Measurements from ENCODE around the gene ASXL2.
"Not testable (repeated sequence)": the region's sequence is repeated elsewhere in the genome, so short reads cannot be mapped to it uniquely, and the experiment has no call there.

The ASXL2 gene

GRCh38 chr2:25838152-25838756 is 40.0 kb downstream of the ASXL2 start:
- no peak for DNase-seq (ENCODE audit: low read depth in 2 of 3, low spot score in 2 of 3)

- DNase-seq (ENCODE audit: low read depth in 2 of 3, low spot score in 2 of 3), result no peak
Observed at GRCh38 chr2:25835906-25836305, 42.4 kb downstream of the ASXL2 start.

- DNase-seq (ENCODE audit: low read depth in 2 of 3, low spot score in 2 of 3), result no peak
Observed at GRCh38 chr2:25833566-25833965, 44.7 kb downstream of the ASXL2 start.

GRCh38 chr2:25832897-25833296 is 45.4 kb downstream of the ASXL2 start:
- DNase-seq (ENCODE audit: low read depth in 2 of 3, low spot score in 2 of 3), result no peak

- no peak for DNase-seq (ENCODE audit: low read depth in 2 of 3, low spot score in 2 of 3)
Observed at GRCh38 chr2:25831746-25832449, 46.4 kb downstream of the ASXL2 start.

- DNase-seq (ENCODE audit: low read depth in 2 of 3, low spot score in 2 of 3), result no peak
Observed at GRCh38 chr2:25829828-25830227, 48.5 kb downstream of the ASXL2 start.

- no peak for DNase-seq (ENCODE audit: low read depth in 2 of 3, low spot score in 2 of 3)
Observed at GRCh38 chr2:25829377-25829704, 48.9 kb downstream of the ASXL2 start.

GRCh38 chr2:25828532-25829376 is 49.5 kb downstream of the ASXL2 start:
- DNase-seq (ENCODE audit: low read depth in 2 of 3, low spot score in 2 of 3), result not testable (repeated sequence)

GRCh38 chr2:25825238-25825637 is 53.0 kb downstream of the ASXL2 start:
- DNase-seq (ENCODE audit: low read depth in 2 of 3, low spot score in 2 of 3), result no peak

- no peak for DNase-seq (ENCODE audit: low read depth in 2 of 3, low spot score in 2 of 3)
Observed at GRCh38 chr2:25824718-25825117, 53.6 kb downstream of the ASXL2 start.

- no peak for DNase-seq (ENCODE audit: low read depth in 2 of 3, low spot score in 2 of 3)
Observed at GRCh38 chr2:25824216-25824615, 54.1 kb downstream of the ASXL2 start.

GRCh38 chr2:25822190-25823117 is 55.8 kb downstream of the ASXL2 start:
- DNase-seq (ENCODE audit: low read depth in 2 of 3, low spot score in 2 of 3), result peak; percentile 32 to 56 (median 33)

GRCh38 chr2:25821225-25822056 is 56.8 kb downstream of the ASXL2 start:
- no peak for DNase-seq (ENCODE audit: low read depth in 2 of 3, low spot score in 2 of 3)

GRCh38 chr2:25819597-25820039 is 58.7 kb downstream of the ASXL2 start:
- DNase-seq (ENCODE audit: low read depth in 2 of 3, low spot score in 2 of 3), result no peak

- DNase-seq (ENCODE audit: low read depth in 2 of 3, low spot score in 2 of 3), result no peak
Observed at GRCh38 chr2:25817630-25818029, 60.7 kb downstream of the ASXL2 start.

- no peak for DNase-seq (ENCODE audit: low read depth in 2 of 3, low spot score in 2 of 3)
Observed at GRCh38 chr2:25817006-25817405, 61.3 kb downstream of the ASXL2 start.

- DNase-seq (ENCODE audit: low read depth in 2 of 3, low spot score in 2 of 3), result no peak
Observed at GRCh38 chr2:25816249-25816648, 62.0 kb downstream of the ASXL2 start.

GRCh38 chr2:25814681-25815080 is 63.6 kb downstream of the ASXL2 start:
- no peak for DNase-seq (ENCODE audit: low read depth in 2 of 3, low spot score in 2 of 3)

GRCh38 chr2:25810428-25810827 is 67.9 kb downstream of the ASXL2 start:
- no peak for DNase-seq (ENCODE audit: low read depth in 2 of 3, low spot score in 2 of 3)

GRCh38 chr2:25809646-25810045 is 68.6 kb downstream of the ASXL2 start:
- DNase-seq (ENCODE audit: low read depth in 2 of 3, low spot score in 2 of 3), result no peak
